SHP77 treated with DMSO at 0.1 percent for 48 hours (cell line): ENCODE data around the gene TOPBP1.

Experiments used
- DNase-seq: peaks from one replicate; lab custom pipeline; 2025; lab: John Stamatoyannopoulos, UW

Gene TOPBP1

GRCh38 chr3:133607816-133608215 is 53.9 kb downstream of the TOPBP1 start:
- DNase-seq: no peak

- no peak for DNase-seq
Measured at GRCh38 chr3:133606902-133607301, 54.8 kb downstream of the TOPBP1 start.

GRCh38 chr3:133606342-133606741 is 55.4 kb downstream of the TOPBP1 start:
- no peak for DNase-seq

- no peak for DNase-seq
Measured at GRCh38 chr3:133600572-133601081, 61.1 kb downstream of the TOPBP1 start.

GRCh38 chr3:133599280-133599679 is 62.5 kb downstream of the TOPBP1 start:
- DNase-seq: no peak

- DNase-seq: no peak
Measured at GRCh38 chr3:133598405-133598804, 63.3 kb downstream of the TOPBP1 start.

GRCh38 chr3:133595341-133595740 is 66.4 kb downstream of the TOPBP1 start:
- DNase-seq: no peak

- no peak for DNase-seq
Measured at GRCh38 chr3:133593243-133593642, 68.5 kb downstream of the TOPBP1 start.

- DNase-seq: no peak
Measured at GRCh38 chr3:133592843-133593242, 68.9 kb downstream of the TOPBP1 start.

- no peak for DNase-seq
Measured at GRCh38 chr3:133591271-133591742, 70.4 kb downstream of the TOPBP1 start.

GRCh38 chr3:133589503-133589902 is 72.2 kb downstream of the TOPBP1 start:
- DNase-seq: no peak

- DNase-seq: no peak
Measured at GRCh38 chr3:133588784-133589465, 72.8 kb downstream of the TOPBP1 start.

GRCh38 chr3:133588035-133588434 is 73.7 kb downstream of the TOPBP1 start:
- DNase-seq: no peak

- no peak for DNase-seq
Measured at GRCh38 chr3:133583396-133583795, 78.3 kb downstream of the TOPBP1 start.

GRCh38 chr3:133578548-133579191 is 83.1 kb downstream of the TOPBP1 start:
- no peak for DNase-seq

- DNase-seq: no peak
Measured at GRCh38 chr3:133576169-133576568, 85.6 kb downstream of the TOPBP1 start.

GRCh38 chr3:133575086-133575485 is 86.7 kb downstream of the TOPBP1 start:
- no peak for DNase-seq

- no peak for DNase-seq
Measured at GRCh38 chr3:133574260-133574881, 87.4 kb downstream of the TOPBP1 start.

GRCh38 chr3:133573629-133574194 is 88.0 kb downstream of the TOPBP1 start, which contains the start of gene CDV3:
CDV3 (plus strand) TSS chr3:133573686; CDS start chr3:133574045, 359 bp downstream.
- no peak for DNase-seq

- DNase-seq: no peak
Measured at GRCh38 chr3:133573054-133573628, 88.6 kb downstream of the TOPBP1 start.

GRCh38 chr3:133572158-133573053 is 89.3 kb downstream of the TOPBP1 start:
- DNase-seq: no peak
